HepG2 (cell line): Measurements from ENCODE around the gene SURF2. TPM values are rescaled to one million over a fixed set of nuclear protein-coding genes. Genes with fewer than 3 reads are reported as not detected.
A peak's percentile ranks its signal among the peaks of the same experiment; 100 is the strongest.

ENCODE experiments used
- CBX1 ChIP-seq: IDR thresholded peaks from one replicate; pipeline ENCODE4 v1.6.1; 2016; ENCODE audit warnings: antibody characterized with exemption, low read depth
- FOSL1 ChIP-seq: sonication (generic); formaldehyde crosslinking; IDR thresholded peaks from 2 replicates; pipeline ENCODE4 v1.9.0; 2021; ENCODE audit warnings: missing genetic modification reagents, borderline replicate concordance
- FOXC1 ChIP-seq: sonication (generic); formaldehyde crosslinking; IDR thresholded peaks from 2 replicates; pipeline ENCODE4 v1.8.0; 2022; ENCODE audit warnings: mild to moderate bottlenecking, missing genetic modification reagents, borderline replicate concordance
- GABPA ChIP-seq, 2 experiments: IDR thresholded peaks; 2 replicates each; pipeline ENCODE4 v1.6.1; 2011 to 2016; ENCODE audit warnings: low read depth in 2 of 2, low read length in 1 of 2, missing biosample characterization in 1 of 2, missing genetic modification characterization in 1 of 2
- HNRNPK ChIP-seq: fragments of 200-400 bp; formaldehyde crosslinking; IDR thresholded peaks from 2 replicates; pipeline ENCODE4 v1.6.1; 2018; ENCODE audit warnings: low read length, low read depth, moderate library complexity, mild to moderate bottlenecking; ENCODE audit not compliant: poor library complexity, severe bottlenecking
- MIXL1 ChIP-seq: IDR thresholded peaks from 2 replicates; pipeline ENCODE4 v1.6.1; 2016
- MTF1 ChIP-seq: sonication (generic); formaldehyde crosslinking; IDR thresholded peaks from 2 replicates; pipeline ENCODE4 v1.5.0; 2020; ENCODE audit warnings: missing genetic modification reagents
- NFE2L1 ChIP-seq: sonication (generic); formaldehyde crosslinking; IDR thresholded peaks from 2 replicates; pipeline ENCODE4 v1.4.0; 2020; ENCODE audit warnings: missing genetic modification reagents, mild to moderate bottlenecking, borderline replicate concordance
- PHB2 ChIP-seq: fragments of 450-650 bp; IDR thresholded peaks from 2 replicates; pipeline ENCODE4 v1.6.1; 2018; ENCODE audit not compliant: partially characterized antibody
- SAP130 ChIP-seq: IDR thresholded peaks from 2 replicates; pipeline ENCODE4 v1.6.1; 2016; ENCODE audit warnings: low read depth
- SIN3B ChIP-seq: fragments of 150-350 bp; IDR thresholded peaks from 2 replicates; pipeline ENCODE4 v1.6.1; 2014; ENCODE audit warnings: low read length
- SMC3 ChIP-seq: IDR thresholded peaks from 2 replicates; pipeline ENCODE4 v1.6.1; 2011; ENCODE audit warnings: low read length, improper control_type of control experiment
- SOX5 ChIP-seq: IDR thresholded peaks from 2 replicates; pipeline ENCODE4 v1.6.1; 2016; ENCODE audit warnings: borderline replicate concordance
- SRF ChIP-seq: IDR thresholded peaks from 2 replicates; pipeline ENCODE4 v1.6.1; 2011; ENCODE audit warnings: mild to moderate bottlenecking, low read depth, low read length, moderate library complexity
- TOE1 ChIP-seq: sonication (generic); formaldehyde crosslinking; IDR thresholded peaks from 2 replicates; pipeline ENCODE4 v1.4.0; 2020; ENCODE audit warnings: mild to moderate bottlenecking, missing genetic modification reagents
- ZMYM2 ChIP-seq: sonication (generic); formaldehyde crosslinking; IDR thresholded peaks from 2 replicates; pipeline ENCODE4 v1.8.0; 2022; ENCODE audit warnings: mild to moderate bottlenecking, missing genetic modification reagents
- ZNF10 ChIP-seq: sonication (generic); formaldehyde crosslinking; IDR thresholded peaks from 2 replicates; pipeline ENCODE4 v1.4.0; 2020; ENCODE audit warnings: mild to moderate bottlenecking, low read depth, missing genetic modification reagents, borderline replicate concordance
- ZNF20 ChIP-seq: sonication (generic); formaldehyde crosslinking; IDR thresholded peaks from 2 replicates; pipeline ENCODE4 v1.4.0; 2020; ENCODE audit warnings: mild to moderate bottlenecking, moderate library complexity, missing genetic modification reagents
- ZNF205 ChIP-seq: IDR thresholded peaks from 2 replicates; pipeline ENCODE4 v1.6.1; 2018; ENCODE audit warnings: missing biosample characterization, missing genetic modification reagents
- ZNF263 ChIP-seq: sonication (generic); formaldehyde crosslinking; IDR thresholded peaks from 2 replicates; pipeline ENCODE4 v1.4.0; 2020; ENCODE audit warnings: missing genetic modification reagents
- ZNF335 ChIP-seq: sonication (generic); formaldehyde crosslinking; IDR thresholded peaks from 2 replicates; pipeline ENCODE4 v1.4.0; 2020; ENCODE audit warnings: missing genetic modification reagents
- ZNF598 ChIP-seq: sonication (generic); formaldehyde crosslinking; IDR thresholded peaks from 2 replicates; pipeline ENCODE4 v1.5.1; 2020; ENCODE audit warnings: mild to moderate bottlenecking, missing genetic modification reagents, borderline replicate concordance
- ZNF616 ChIP-seq: sonication (generic); formaldehyde crosslinking; IDR thresholded peaks from 2 replicates; pipeline ENCODE4 v1.5.0; 2020; ENCODE audit warnings: low read depth, mild to moderate bottlenecking, missing genetic modification reagents
- ZNF670 ChIP-seq: sonication (generic); formaldehyde crosslinking; IDR thresholded peaks from 2 replicates; pipeline ENCODE4 v1.8.0; 2022; ENCODE audit warnings: mild to moderate bottlenecking, missing genetic modification reagents, borderline replicate concordance
- ZNF704 ChIP-seq: sonication (generic); formaldehyde crosslinking; IDR thresholded peaks from 2 replicates; pipeline ENCODE4 v1.8.1; 2023; ENCODE audit warnings: mild to moderate bottlenecking, inconsistent platforms, moderate library complexity, missing genetic modification reagents, borderline replicate concordance
- ZNF839 ChIP-seq: sonication (generic); formaldehyde crosslinking; IDR thresholded peaks from 2 replicates; pipeline ENCODE4 v1.4.0; 2020; ENCODE audit warnings: missing genetic modification reagents, mild to moderate bottlenecking, borderline replicate concordance
- polyA plus RNA-seq, 8 experiments: library from polyadenylated mRNA; depleted of rRNA in 3 of 8; stranded (reverse) in 7 of 8; unstranded in 1 of 8; fragments of >200 nt; fragmentation: Illumina TruSeq in 4 of 8; extraction: Trizol in 4 of 8; gene quantifications; 2 replicates each; pipeline versions ENCODE4 v1.2.1 to v1.2.3, GENCODE V29; 2011 to 2016; ENCODE audit warnings: low read depth in 4 of 8, missing spikeins in 1 of 8, mixed read lengths in 1 of 8; ENCODE audit not compliant: insufficient read depth in 1 of 8
- total RNA-seq, 5 experiments: library from RNA; depleted of rRNA; stranded (reverse); fragments of >200 nt; fragmentation: Illumina TruSeq; extraction: Trizol; gene quantifications; 2 replicates each; pipeline ENCODE4 v1.2.3, GENCODE V29; 2016; ENCODE audit warnings: low read depth in 1 of 5
- TF ChIP-seq, protein P1 (sequence below): sonication (generic); formaldehyde crosslinking; IDR thresholded peaks from 2 replicates; pipeline ENCODE4 v1.4.0; 2020; ENCODE audit warnings: missing genetic modification reagents, borderline replicate concordance
- TF ChIP-seq, protein P2 (sequence below): sonication (generic); formaldehyde crosslinking; IDR thresholded peaks from 2 replicates; pipeline ENCODE4 v1.8.0; 2022; ENCODE audit warnings: missing genetic modification reagents, low read depth, mild to moderate bottlenecking, borderline replicate concordance
- TF ChIP-seq, protein P3 (sequence below): sonication (generic); formaldehyde crosslinking; IDR thresholded peaks from 2 replicates; pipeline ENCODE4 v1.4.0; 2020; ENCODE audit warnings: missing genetic modification reagents

SURF2 gene
- total and polyA plus RNA-seq, 2 of the 13 experiments (the other 11 are each of a cell fraction or from before 2014, with no cell fraction given) = 6.3 to 13.6 TPM

DNA sequence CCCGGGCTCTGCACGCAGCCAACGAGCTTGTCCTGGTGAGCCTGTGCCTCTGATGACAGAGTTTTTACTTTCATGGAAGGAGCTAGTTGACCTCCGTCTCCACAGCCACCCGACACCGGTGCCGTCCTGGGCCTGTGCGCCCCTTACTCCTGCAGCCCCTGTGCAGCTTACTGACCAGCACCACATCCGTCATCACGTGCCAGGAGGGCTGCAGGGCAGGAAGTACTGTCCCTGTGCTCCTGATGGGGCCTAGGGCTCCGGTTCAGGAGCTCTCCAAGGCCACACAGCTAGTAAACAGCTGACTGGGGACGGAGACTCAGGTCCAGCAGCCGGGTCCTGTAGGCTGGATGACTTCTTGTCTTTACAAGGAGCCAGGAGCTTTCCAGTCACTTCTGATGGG, 30.0 kb downstream of the SURF2 start (continued):
- TF ChIP-seq, protein P1, sequence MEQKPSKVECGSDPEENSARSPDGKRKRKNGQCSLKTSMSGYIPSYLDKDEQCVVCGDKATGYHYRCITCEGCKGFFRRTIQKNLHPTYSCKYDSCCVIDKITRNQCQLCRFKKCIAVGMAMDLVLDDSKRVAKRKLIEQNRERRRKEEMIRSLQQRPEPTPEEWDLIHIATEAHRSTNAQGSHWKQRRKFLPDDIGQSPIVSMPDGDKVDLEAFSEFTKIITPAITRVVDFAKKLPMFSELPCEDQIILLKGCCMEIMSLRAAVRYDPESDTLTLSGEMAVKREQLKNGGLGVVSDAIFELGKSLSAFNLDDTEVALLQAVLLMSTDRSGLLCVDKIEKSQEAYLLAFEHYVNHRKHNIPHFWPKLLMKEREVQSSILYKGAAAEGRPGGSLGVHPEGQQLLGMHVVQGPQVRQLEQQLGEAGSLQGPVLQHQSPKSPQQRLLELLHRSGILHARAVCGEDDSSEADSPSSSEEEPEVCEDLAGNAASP = no peak
- no peak for TF ChIP-seq GABPA (IDR thresholded peaks at IDR 0.05; ENCODE audit: low read depth, low read length)
- peak; percentile 71 for TF ChIP-seq GABPA (CRISPR knock-in tag; IDR thresholded peaks at IDR 0.05; ENCODE audit: low read depth)
- no peak for TF ChIP-seq NFE2L1 (CRISPR knock-in tag)
- TF ChIP-seq, protein P2, sequence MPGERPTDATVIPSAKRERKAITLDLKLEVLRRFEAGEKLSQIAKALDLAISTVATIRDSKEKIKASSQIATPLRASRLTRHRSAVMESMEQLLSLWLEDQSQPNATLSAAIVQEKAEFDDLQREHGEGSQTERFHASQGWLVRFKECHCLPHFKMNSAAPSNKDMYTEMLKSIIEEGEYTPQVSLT = no peak
- TF ChIP-seq, protein P3, sequence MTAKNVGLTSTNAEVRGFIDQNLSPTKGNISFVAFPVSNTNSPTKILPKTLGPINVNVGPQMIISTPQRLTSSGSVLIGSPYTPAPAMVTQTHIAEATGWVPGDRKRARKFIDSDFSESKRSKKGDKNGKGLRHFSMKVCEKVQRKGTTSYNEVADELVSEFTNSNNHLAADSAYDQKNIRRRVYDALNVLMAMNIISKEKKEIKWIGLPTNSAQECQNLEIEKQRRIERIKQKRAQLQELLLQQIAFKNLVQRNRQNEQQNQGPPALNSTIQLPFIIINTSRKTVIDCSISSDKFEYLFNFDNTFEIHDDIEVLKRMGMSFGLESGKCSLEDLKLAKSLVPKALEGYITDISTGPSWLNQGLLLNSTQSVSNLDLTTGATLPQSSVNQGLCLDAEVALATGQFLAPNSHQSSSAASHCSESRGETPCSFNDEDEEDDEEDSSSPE (CRISPR knock-in tag) = no peak
- TF ChIP-seq HNRNPK = no peak
- no peak for TF ChIP-seq ZNF616 (CRISPR knock-in tag)
- TF ChIP-seq ZNF704 = 0 out of 2 replicates have a peak, but pooled peaks have one; percentile 32
- TF ChIP-seq ZNF205 (CRISPR knock-in tag) = no peak
- TF ChIP-seq FOSL1 (CRISPR knock-in tag) = no peak
- no peak for TF ChIP-seq ZMYM2 (CRISPR knock-in tag)
- TF ChIP-seq PHB2 = no peak
- TF ChIP-seq FOXC1 = no peak
- TF ChIP-seq SAP130 (CRISPR knock-in tag) = peak; percentile 76
- TF ChIP-seq SMC3 = no peak
- TF ChIP-seq MIXL1 (CRISPR knock-in tag) = no peak
- TF ChIP-seq ZNF839 (CRISPR knock-in tag) = 0 out of 2 replicates have a peak, but pooled peaks have one; percentile 30
- no peak for TF ChIP-seq SIN3B
- TF ChIP-seq ZNF335 (CRISPR knock-in tag) = no peak
- TF ChIP-seq ZNF20 = no peak
- peak; percentile 61; the same call in 1 of the 2 replicates for TF ChIP-seq SOX5 (CRISPR knock-in tag)
- TF ChIP-seq SRF = no peak
- no peak for TF ChIP-seq TOE1 (CRISPR knock-in tag)
- no peak for TF ChIP-seq ZNF670 (CRISPR knock-in tag)
- TF ChIP-seq MTF1 (CRISPR knock-in tag) = no peak
- TF ChIP-seq ZNF10 = no peak
- no peak for TF ChIP-seq CBX1
- no peak for TF ChIP-seq ZNF263 (CRISPR knock-in tag)
- no peak for TF ChIP-seq ZNF598
